MM.1S (cell line): ENCODE data around the gene TNIP1.

ENCODE experiments used
- CTCF ChIP-seq: fragments of 300-600 bp; sonication (generic); IDR thresholded peaks from 2 replicates; pipeline ENCODE4 v1.5.1; 2016; ENCODE audit warnings: antibody characterized with exemption, low read length, mixed read lengths
- EZH2 ChIP-seq: fragments of 300-600 bp; sonication (generic); optimal IDR thresholded peaks from 2 replicates; pipeline ENCODE3; 2017; ENCODE audit warnings: low read depth, mild to moderate bottlenecking, antibody characterized with exemption, low read length, mixed read lengths
- EZH2phosphoT487 ChIP-seq: fragments of 300-600 bp; sonication (generic); IDR thresholded peaks from 2 replicates; pipeline ENCODE4 v1.6.1; 2018; ENCODE audit warnings: antibody characterized with exemption, low read length

- TF ChIP-seq CTCF = no peak
- TF ChIP-seq EZH2 = no peak
- no peak for TF ChIP-seq EZH2phosphoT487
Measured at GRCh38 chr5:151074557-151074956, 6.3 kb downstream of the TNIP1 start.
